K562 (cell line): Measurements from ENCODE around the gene TAS1R3. TPM values are rescaled to one million over a fixed set of nuclear protein-coding genes. Genes with fewer than 3 reads are reported as not detected.

Source experiments
- ASH1L ChIP-seq: fragments of 450-650 bp; IDR thresholded peaks from 2 replicates; pipeline ENCODE4 v1.6.1; 2018; ENCODE audit warnings: borderline replicate concordance, mild to moderate bottlenecking, low read depth; ENCODE audit not compliant: partially characterized antibody
- CAMTA2 ChIP-seq: fragments of 250-450 bp; sonication (Bioruptor Pico); conservative IDR thresholded peaks from 2 replicates; pipeline ENCODE4 v1.5.1; 2022
- ILK ChIP-seq: fragments of 450-650 bp; IDR thresholded peaks from 2 replicates; pipeline ENCODE4 v1.6.1; 2016; ENCODE audit warnings: missing genetic modification characterization, low read depth, mild to moderate bottlenecking, missing compliant biosample characterization, moderate library complexity, borderline replicate concordance
- MYBL2 ChIP-seq, 2 experiments: fragments of 450-650 bp in 1 of 2; sonication (generic) in 1 of 2; formaldehyde crosslinking in 1 of 2; IDR thresholded peaks; 2 replicates each; pipeline versions ENCODE4 v1.6.1 to v1.8.1; 2017 to 2022; ENCODE audit warnings: borderline replicate concordance in 1 of 2, inconsistent platforms in 1 of 2, low read depth in 1 of 2, mild to moderate bottlenecking in 1 of 2, missing genetic modification reagents in 1 of 2, moderate library complexity in 1 of 2
- RCOR1 ChIP-seq, 2 experiments: IDR thresholded peaks; 2 replicates each; pipeline ENCODE4 v1.6.1; 2012; ENCODE audit warnings: low read depth in 2 of 2, low read length in 2 of 2, borderline replicate concordance in 1 of 2, improper control_type of control experiment in 1 of 2
- TEAD1 ChIP-seq, 2 experiments: fragments of 450-650 bp in 1 of 2; sonication (generic) in 1 of 2; formaldehyde crosslinking; IDR thresholded peaks; 2 replicates each; pipeline versions ENCODE4 v1.4.0 to v1.8.0; 2020 to 2022; ENCODE audit warnings: mild to moderate bottlenecking in 2 of 2, missing genetic modification reagents in 1 of 2
- ZKSCAN1 ChIP-seq: fragments of 150-350 bp; IDR thresholded peaks from 2 replicates; pipeline ENCODE4 v1.6.1; 2016; ENCODE audit warnings: low read depth, low read length
- ZNF232 ChIP-seq: sonication (generic); formaldehyde crosslinking; IDR thresholded peaks from 2 replicates; pipeline ENCODE4 v1.8.0; 2022; ENCODE audit warnings: mild to moderate bottlenecking, missing genetic modification reagents
- ZNF707 ChIP-seq: fragments of 250-450 bp; sonication (Bioruptor Pico); conservative IDR thresholded peaks from 2 replicates; pipeline ENCODE4 v1.8.0; 2022; ENCODE audit warnings: inconsistent platforms, mild to moderate bottlenecking, moderate library complexity
- polyA plus RNA-seq, 8 experiments: library from polyadenylated mRNA; depleted of rRNA in 4 of 8; stranded (reverse) in 5 of 8; unstranded in 3 of 8; fragments of >200 nt; fragmentation: Nextera tagmentation in 2 of 8; fragmentation: Illumina TruSeq in 1 of 8; extraction: Ambion mirVana in 2 of 8; extraction: Trizol in 1 of 8; gene quantifications; 2 replicates each; pipeline versions ENCODE4 v1.2.1 to v1.2.3, GENCODE V29; 2011 to 2014; ENCODE audit warnings: inconsistent platforms in 1 of 8, missing spikeins in 1 of 8
- total RNA-seq, 7 experiments: library from RNA; depleted of rRNA in 6 of 7; stranded (reverse); fragments of >200 nt in 6 of 7; fragmentation: Illumina TruSeq in 2 of 7; extraction: Trizol in 2 of 7; gene quantifications; 2 replicates each; pipeline versions ENCODE4 v1.2.1 to v1.2.3, GENCODE V29; 2011 to 2021; ENCODE audit warnings: low replicate concordance in 1 of 7
- TF ChIP-seq, protein P1 (sequence below): fragments of 450-650 bp; IDR thresholded peaks from 2 replicates; pipeline ENCODE4 v1.6.1; 2016; ENCODE audit warnings: mild to moderate bottlenecking, moderate library complexity
- TF ChIP-seq, protein P2 (sequence below): fragments of 450-650 bp; IDR thresholded peaks from 2 replicates; pipeline ENCODE4 v1.6.1; 2016
- TF ChIP-seq, protein P3 (sequence below): fragments of 250-450 bp; sonication (Bioruptor Pico); IDR thresholded peaks from 2 replicates; pipeline ENCODE4 v1.4.0; 2020

The TAS1R3 gene
- total and polyA plus RNA-seq, 9 of the 15 experiments (the other 6 are each of a cell fraction or from before 2014, with no cell fraction given): 0.07 to 0.13 TPM; not detected in 7

DNA sequence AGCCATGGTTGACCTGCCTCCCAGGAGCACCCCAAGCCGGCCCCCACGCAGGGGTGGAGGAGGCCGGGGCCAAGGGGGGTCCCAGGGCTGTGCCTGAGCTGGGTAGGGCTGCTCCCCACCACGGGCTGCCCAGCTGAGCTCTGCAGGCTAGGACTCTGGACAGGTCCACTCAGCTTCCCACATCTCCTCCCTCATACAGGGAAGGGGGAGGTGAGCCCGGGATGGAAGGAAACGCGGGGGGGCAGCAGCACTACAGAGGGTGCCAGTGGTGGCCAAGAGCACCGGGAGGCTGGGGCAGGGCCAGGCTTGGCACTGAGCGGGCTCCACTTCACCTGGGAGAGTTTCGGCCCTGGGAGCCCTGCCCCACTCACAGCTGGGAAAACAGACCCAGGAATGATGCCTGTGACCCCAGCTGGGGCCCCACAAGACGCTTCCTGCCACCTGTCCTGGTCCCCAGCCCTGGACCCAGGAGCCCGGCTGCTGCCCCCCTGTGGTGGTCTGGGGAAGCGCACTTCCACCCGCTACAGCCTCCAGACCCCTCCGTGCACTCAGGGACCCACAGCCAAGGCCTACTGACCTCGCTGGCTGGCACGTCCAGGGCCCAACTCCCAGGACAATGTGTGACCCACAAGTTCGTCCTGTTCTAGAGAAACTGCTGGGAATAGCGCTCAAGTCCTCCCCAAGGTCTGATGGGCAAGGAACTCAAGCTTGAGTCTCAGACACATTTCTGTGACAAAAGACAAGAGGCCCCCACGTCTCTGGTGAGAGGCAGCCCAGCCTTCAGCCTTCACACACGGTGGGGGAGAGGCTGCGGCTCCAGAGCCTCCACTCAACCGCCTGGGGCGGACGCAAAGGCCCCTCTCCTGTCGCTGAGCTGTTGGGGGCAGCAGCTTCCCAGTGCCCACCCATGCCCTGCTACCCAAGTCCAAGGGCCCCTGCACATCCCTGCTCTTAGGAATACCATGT is 40.9 kb downstream of the TAS1R3 start (continued):
- TF ChIP-seq, protein P1, sequence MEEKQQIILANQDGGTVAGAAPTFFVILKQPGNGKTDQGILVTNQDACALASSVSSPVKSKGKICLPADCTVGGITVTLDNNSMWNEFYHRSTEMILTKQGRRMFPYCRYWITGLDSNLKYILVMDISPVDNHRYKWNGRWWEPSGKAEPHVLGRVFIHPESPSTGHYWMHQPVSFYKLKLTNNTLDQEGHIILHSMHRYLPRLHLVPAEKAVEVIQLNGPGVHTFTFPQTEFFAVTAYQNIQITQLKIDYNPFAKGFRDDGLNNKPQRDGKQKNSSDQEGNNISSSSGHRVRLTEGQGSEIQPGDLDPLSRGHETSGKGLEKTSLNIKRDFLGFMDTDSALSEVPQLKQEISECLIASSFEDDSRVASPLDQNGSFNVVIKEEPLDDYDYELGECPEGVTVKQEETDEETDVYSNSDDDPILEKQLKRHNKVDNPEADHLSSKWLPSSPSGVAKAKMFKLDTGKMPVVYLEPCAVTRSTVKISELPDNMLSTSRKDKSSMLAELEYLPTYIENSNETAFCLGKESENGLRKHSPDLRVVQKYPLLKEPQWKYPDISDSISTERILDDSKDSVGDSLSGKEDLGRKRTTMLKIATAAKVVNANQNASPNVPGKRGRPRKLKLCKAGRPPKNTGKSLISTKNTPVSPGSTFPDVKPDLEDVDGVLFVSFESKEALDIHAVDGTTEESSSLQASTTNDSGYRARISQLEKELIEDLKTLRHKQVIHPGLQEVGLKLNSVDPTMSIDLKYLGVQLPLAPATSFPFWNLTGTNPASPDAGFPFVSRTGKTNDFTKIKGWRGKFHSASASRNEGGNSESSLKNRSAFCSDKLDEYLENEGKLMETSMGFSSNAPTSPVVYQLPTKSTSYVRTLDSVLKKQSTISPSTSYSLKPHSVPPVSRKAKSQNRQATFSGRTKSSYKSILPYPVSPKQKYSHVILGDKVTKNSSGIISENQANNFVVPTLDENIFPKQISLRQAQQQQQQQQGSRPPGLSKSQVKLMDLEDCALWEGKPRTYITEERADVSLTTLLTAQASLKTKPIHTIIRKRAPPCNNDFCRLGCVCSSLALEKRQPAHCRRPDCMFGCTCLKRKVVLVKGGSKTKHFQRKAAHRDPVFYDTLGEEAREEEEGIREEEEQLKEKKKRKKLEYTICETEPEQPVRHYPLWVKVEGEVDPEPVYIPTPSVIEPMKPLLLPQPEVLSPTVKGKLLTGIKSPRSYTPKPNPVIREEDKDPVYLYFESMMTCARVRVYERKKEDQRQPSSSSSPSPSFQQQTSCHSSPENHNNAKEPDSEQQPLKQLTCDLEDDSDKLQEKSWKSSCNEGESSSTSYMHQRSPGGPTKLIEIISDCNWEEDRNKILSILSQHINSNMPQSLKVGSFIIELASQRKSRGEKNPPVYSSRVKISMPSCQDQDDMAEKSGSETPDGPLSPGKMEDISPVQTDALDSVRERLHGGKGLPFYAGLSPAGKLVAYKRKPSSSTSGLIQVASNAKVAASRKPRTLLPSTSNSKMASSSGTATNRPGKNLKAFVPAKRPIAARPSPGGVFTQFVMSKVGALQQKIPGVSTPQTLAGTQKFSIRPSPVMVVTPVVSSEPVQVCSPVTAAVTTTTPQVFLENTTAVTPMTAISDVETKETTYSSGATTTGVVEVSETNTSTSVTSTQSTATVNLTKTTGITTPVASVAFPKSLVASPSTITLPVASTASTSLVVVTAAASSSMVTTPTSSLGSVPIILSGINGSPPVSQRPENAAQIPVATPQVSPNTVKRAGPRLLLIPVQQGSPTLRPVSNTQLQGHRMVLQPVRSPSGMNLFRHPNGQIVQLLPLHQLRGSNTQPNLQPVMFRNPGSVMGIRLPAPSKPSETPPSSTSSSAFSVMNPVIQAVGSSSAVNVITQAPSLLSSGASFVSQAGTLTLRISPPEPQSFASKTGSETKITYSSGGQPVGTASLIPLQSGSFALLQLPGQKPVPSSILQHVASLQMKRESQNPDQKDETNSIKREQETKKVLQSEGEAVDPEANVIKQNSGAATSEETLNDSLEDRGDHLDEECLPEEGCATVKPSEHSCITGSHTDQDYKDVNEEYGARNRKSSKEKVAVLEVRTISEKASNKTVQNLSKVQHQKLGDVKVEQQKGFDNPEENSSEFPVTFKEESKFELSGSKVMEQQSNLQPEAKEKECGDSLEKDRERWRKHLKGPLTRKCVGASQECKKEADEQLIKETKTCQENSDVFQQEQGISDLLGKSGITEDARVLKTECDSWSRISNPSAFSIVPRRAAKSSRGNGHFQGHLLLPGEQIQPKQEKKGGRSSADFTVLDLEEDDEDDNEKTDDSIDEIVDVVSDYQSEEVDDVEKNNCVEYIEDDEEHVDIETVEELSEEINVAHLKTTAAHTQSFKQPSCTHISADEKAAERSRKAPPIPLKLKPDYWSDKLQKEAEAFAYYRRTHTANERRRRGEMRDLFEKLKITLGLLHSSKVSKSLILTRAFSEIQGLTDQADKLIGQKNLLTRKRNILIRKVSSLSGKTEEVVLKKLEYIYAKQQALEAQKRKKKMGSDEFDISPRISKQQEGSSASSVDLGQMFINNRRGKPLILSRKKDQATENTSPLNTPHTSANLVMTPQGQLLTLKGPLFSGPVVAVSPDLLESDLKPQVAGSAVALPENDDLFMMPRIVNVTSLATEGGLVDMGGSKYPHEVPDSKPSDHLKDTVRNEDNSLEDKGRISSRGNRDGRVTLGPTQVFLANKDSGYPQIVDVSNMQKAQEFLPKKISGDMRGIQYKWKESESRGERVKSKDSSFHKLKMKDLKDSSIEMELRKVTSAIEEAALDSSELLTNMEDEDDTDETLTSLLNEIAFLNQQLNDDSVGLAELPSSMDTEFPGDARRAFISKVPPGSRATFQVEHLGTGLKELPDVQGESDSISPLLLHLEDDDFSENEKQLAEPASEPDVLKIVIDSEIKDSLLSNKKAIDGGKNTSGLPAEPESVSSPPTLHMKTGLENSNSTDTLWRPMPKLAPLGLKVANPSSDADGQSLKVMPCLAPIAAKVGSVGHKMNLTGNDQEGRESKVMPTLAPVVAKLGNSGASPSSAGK: no peak
- no peak for TF ChIP-seq ASH1L
- no peak for TF ChIP-seq RCOR1 (IDR thresholded peaks at IDR 0.05; ENCODE audit: borderline replicate concordance in 1 of 2, low read depth in 2 of 2, low read length in 2 of 2)
- no peak for TF ChIP-seq ZNF232 (CRISPR knock-in tag)
- no peak for TF ChIP-seq TEAD1 (CRISPR knock-in tag; IDR thresholded peaks at IDR 0.05)
- no peak for TF ChIP-seq ILK (tag)
- TF ChIP-seq, protein P2, sequence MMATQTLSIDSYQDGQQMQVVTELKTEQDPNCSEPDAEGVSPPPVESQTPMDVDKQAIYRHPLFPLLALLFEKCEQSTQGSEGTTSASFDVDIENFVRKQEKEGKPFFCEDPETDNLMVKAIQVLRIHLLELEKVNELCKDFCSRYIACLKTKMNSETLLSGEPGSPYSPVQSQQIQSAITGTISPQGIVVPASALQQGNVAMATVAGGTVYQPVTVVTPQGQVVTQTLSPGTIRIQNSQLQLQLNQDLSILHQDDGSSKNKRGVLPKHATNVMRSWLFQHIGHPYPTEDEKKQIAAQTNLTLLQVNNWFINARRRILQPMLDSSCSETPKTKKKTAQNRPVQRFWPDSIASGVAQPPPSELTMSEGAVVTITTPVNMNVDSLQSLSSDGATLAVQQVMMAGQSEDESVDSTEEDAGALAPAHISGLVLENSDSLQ: no peak
- TF ChIP-seq ZNF707: no peak
- TF ChIP-seq CAMTA2: 0 out of 2 replicates have a peak, but pooled peaks have one; percentile 77
- no peak for TF ChIP-seq MYBL2 (IDR thresholded peaks at IDR 0.05; ENCODE audit: low read depth)
- TF ChIP-seq MYBL2 (CRISPR knock-in tag; IDR thresholded peaks at IDR 0.05; ENCODE audit: borderline replicate concordance): no peak
- no peak for TF ChIP-seq ZKSCAN1
- TF ChIP-seq, protein P3, sequence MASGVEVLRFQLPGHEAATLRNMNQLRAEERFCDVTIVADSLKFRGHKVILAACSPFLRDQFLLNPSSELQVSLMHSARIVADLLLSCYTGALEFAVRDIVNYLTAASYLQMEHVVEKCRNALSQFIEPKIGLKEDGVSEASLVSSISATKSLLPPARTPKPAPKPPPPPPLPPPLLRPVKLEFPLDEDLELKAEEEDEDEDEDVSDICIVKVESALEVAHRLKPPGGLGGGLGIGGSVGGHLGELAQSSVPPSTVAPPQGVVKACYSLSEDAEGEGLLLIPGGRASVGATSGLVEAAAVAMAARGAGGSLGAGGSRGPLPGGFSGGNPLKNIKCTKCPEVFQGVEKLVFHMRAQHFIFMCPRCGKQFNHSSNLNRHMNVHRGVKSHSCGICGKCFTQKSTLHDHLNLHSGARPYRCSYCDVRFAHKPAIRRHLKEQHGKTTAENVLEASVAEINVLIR (CRISPR knock-in tag): no peak
